WTC11 (cell line): ENCODE data around the gene NFIA.

ENCODE experiments used
- ELF4 ChIP-seq: sonication (generic); formaldehyde crosslinking; IDR thresholded peaks from 2 replicates; pipeline ENCODE4 v1.8.1; 2022; ENCODE audit warnings: low read depth, mild to moderate bottlenecking, moderate library complexity, missing genetic modification reagents
- ZNF263 ChIP-seq: sonication (generic); formaldehyde crosslinking; IDR thresholded peaks from 2 replicates; pipeline ENCODE4 v1.8.1; 2022; ENCODE audit warnings: low read depth, mild to moderate bottlenecking, moderate library complexity, missing genetic modification reagents
- TF ChIP-seq, protein P1 (sequence below): fragments of 250-450 bp; sonication (Bioruptor Pico); IDR thresholded peaks from 2 replicates; pipeline ENCODE4 v1.9.0; 2021; ENCODE audit warnings: moderate library complexity, mild to moderate bottlenecking, inconsistent platforms, borderline replicate concordance
- TF ChIP-seq, protein P2 (sequence below): fragments of 200-600 bp; IDR thresholded peaks from 2 replicates; pipeline ENCODE4 v1.8.0; 2022; ENCODE audit warnings: antibody characterized with exemption

DNA sequence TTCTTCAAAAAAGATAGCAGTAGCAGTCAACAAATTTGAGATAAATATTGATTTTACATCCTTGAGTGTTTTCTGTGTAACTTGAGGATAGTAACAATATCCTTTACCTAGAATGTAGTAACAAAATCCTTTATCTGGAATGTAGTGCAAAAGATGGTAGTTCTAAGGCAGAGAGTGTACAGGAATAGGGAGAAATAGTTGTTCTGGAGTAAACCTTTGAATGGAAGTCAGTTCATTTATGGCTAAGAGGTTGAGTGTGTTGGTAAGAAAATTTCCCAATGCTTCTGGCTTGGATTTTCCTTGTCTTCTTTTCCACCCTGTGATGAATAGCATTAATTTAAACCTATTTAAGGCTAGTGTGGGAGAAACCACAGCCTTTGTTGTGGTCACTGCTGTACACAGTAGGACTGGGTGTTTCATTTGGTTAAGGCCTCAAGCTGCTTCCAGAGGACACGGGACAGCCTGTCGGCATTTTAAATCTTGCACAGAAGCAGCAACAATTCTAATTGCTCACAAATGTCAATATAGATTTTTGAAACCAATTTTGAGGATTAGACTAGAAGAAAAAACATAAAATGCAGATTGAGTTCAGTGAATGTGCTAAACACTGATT lies 11.3 kb downstream of the NFIA start:
- TF ChIP-seq ZNF263 (CRISPR knock-in tag) (no peak), ELF4 (CRISPR knock-in tag) (no peak)
- TF ChIP-seq, protein P1, sequence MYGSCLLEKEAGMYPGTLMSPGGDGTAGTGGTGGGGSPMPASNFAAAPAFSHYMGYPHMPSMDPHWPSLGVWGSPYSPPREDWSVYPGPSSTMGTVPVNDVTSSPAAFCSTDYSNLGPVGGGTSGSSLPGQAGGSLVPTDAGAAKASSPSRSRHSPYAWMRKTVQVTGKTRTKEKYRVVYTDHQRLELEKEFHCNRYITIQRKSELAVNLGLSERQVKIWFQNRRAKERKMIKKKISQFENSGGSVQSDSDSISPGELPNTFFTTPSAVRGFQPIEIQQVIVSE (CRISPR knock-in tag): no peak
- TF ChIP-seq, protein P2, sequence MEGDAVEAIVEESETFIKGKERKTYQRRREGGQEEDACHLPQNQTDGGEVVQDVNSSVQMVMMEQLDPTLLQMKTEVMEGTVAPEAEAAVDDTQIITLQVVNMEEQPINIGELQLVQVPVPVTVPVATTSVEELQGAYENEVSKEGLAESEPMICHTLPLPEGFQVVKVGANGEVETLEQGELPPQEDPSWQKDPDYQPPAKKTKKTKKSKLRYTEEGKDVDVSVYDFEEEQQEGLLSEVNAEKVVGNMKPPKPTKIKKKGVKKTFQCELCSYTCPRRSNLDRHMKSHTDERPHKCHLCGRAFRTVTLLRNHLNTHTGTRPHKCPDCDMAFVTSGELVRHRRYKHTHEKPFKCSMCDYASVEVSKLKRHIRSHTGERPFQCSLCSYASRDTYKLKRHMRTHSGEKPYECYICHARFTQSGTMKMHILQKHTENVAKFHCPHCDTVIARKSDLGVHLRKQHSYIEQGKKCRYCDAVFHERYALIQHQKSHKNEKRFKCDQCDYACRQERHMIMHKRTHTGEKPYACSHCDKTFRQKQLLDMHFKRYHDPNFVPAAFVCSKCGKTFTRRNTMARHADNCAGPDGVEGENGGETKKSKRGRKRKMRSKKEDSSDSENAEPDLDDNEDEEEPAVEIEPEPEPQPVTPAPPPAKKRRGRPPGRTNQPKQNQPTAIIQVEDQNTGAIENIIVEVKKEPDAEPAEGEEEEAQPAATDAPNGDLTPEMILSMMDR: no peak
